SU-DHL-6 (cell line): ENCODE data around the gene PTPN12.
"Not testable (repeated sequence)": the region's sequence is repeated elsewhere in the genome, so short reads cannot be mapped to it uniquely, and the experiment has no call there.

Experiments used
- H2AFZ ChIP-seq: fragments of 200-600 bp; sonication (generic); 2 replicates; pipeline ENCODE4 v1.6.1; 2014; ENCODE audit warnings: low read depth, mild to moderate bottlenecking, moderate library complexity, mixed read lengths, antibody characterized with exemption, low read length; ENCODE audit not compliant: severe bottlenecking
- H3F3A ChIP-seq: fragments of 200-600 bp; shearing (Covaris generic); 2 replicates; pipeline ENCODE4 v1.6.0; 2016; ENCODE audit warnings: antibody characterized with exemption, mild to moderate bottlenecking; ENCODE audit not compliant: insufficient read depth
- H3K27ac ChIP-seq: fragments of 200-600 bp; sonication (generic); 2 replicates; pipeline ENCODE4 v1.5.1; 2016; ENCODE audit warnings: low read depth, mild to moderate bottlenecking, low read length, moderate library complexity, mixed read lengths
- H3K27me3 ChIP-seq: fragments of 200-600 bp; sonication (generic), shearing (Covaris generic); 2 replicates; pipeline ENCODE4 v1.6.0; 2014; ENCODE audit warnings: mild to moderate bottlenecking, low read length
- H3K36me3 ChIP-seq: fragments of 200-600 bp; sonication (generic); 2 replicates; pipeline ENCODE4 v1.6.1; 2014; ENCODE audit warnings: mild to moderate bottlenecking, low read length, mixed read lengths
- H3K4me2 ChIP-seq: fragments of 300-600, 200-600 bp; shearing (Covaris generic), sonication (generic); 2 replicates; pipeline ENCODE4 v1.6.0; 2014; ENCODE audit warnings: low read length, low read depth, mild to moderate bottlenecking; ENCODE audit not compliant: poor library complexity, severe bottlenecking
- H3K4me3 ChIP-seq: fragments of 200-600 bp; sonication (generic); 2 replicates; pipeline ENCODE4 v1.5.1; 2014; ENCODE audit warnings: antibody characterized with exemption, low read length, mild to moderate bottlenecking, mixed read lengths; ENCODE audit not compliant: insufficient read depth, poor library complexity, severe bottlenecking
- H3K79me2 ChIP-seq: fragments of 200-600 bp; sonication (generic); 2 replicates; pipeline ENCODE4 v1.6.1; 2014; ENCODE audit warnings: mild to moderate bottlenecking, low read length, moderate library complexity; ENCODE audit not compliant: insufficient read depth
- H3K9ac ChIP-seq: fragments of 200-600 bp; sonication (generic); 2 replicates; pipeline ENCODE4 v1.7.0; 2014; ENCODE audit warnings: mild to moderate bottlenecking, low read length
- H3K9me2 ChIP-seq: fragments of 200-600 bp; sonication (generic); replicated peaks from 2 replicates; pipeline ENCODE4 v1.6.1; 2014; ENCODE audit warnings: low read length; ENCODE audit not compliant: insufficient read depth
- H3K9me3 ChIP-seq: fragments of 200-600 bp; sonication (generic); 2 replicates; pipeline ENCODE4 v1.6.1; 2014; ENCODE audit warnings: low read length, mixed read lengths; ENCODE audit not compliant: insufficient read depth
- H4K20me1 ChIP-seq: fragments of 200-600 bp; sonication (generic); 2 replicates; pipeline ENCODE4 v1.6.1; 2014; ENCODE audit warnings: low read depth, mild to moderate bottlenecking, antibody characterized with exemption, low read length, moderate library complexity, mixed read lengths
- EZH2phosphoT487 ChIP-seq: fragments of 200-600 bp; sonication (generic), shearing (Covaris generic); conservative IDR thresholded peaks from 2 replicates; pipeline ENCODE4 v1.6.1; 2018; ENCODE audit warnings: mild to moderate bottlenecking, antibody characterized with exemption, low read length, moderate library complexity, mixed read lengths
- TF ChIP-seq, protein P1 (sequence below): fragments of 200-600 bp; sonication (generic); IDR thresholded peaks from one replicate; pipeline ENCODE4 v1.5.1; 2017; ENCODE audit warnings: antibody characterized with exemption, mild to moderate bottlenecking, low read length, moderate library complexity; ENCODE audit not compliant: insufficient read depth, poor library complexity, severe bottlenecking

PTPN12 gene

DNA sequence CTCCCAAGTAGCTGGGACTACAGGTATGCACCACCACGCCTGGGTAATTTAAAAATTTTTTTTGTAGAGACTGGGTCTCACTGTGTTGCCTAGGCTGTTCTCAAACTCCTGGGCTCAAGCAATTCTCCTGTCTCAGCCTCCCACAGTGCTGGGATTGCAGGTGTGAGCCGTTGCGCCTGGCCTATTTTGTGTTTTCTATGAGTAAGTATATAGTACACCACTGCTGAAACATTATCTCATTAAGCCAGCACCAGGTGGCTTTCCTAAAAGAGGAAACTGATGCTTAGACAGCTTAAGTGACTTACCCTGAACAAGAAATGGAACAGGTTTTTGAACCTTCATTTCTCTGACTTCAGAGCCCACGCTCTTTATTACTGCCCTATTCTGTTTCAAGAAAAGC is 7.8 kb upstream of the PTPN12 start:
- H3K4me3 ChIP-seq = no peak overlapping the region

DNA sequence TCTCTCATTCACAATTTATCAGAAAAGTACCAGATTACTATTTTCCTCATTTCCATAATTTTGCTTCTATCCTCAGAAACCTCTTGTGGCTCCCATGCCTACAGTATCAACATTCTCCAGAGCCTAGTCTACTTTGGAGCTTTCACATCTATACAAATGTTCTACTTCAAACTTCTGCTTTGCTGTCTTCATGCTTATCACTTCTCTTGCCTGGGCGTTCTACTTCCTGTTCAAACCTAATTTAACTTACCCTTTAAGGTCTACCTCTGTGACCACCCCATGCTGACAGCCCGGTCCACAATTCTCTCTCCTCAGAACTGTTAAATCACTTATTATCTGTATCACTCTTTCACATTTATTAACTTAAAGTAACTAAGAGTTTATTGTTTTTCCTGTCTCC is 6.1 kb upstream of the PTPN12 start:
- H3K79me2 ChIP-seq = no peaks in the 10 kb centered on the region
- no peaks in the 10 kb centered on the region for H3F3A ChIP-seq
- H3K36me3 ChIP-seq = no peaks in the 10 kb centered on the region
- H3K9me2 ChIP-seq = no peaks in the 10 kb centered on the region
- no peaks in the 10 kb centered on the region for H4K20me1 ChIP-seq
- H2AFZ ChIP-seq = no peak overlapping the region
- no peaks in the 10 kb centered on the region for H3K9me3 ChIP-seq
- no peak for TF ChIP-seq EZH2phosphoT487
- 0 out of 2 replicates have a peak, but pooled peaks cover 3% of the 10 kb centered on the region for H3K27me3 ChIP-seq
- no peak overlapping the region for H3K27ac ChIP-seq
- no peak overlapping the region for H3K4me3 ChIP-seq
- H3K9ac ChIP-seq = no peak overlapping the region
- H3K4me2 ChIP-seq = no peak overlapping the region

More for the DNA sequence above, 7.8 kb upstream of the PTPN12 start:
- TF ChIP-seq, protein P1, sequence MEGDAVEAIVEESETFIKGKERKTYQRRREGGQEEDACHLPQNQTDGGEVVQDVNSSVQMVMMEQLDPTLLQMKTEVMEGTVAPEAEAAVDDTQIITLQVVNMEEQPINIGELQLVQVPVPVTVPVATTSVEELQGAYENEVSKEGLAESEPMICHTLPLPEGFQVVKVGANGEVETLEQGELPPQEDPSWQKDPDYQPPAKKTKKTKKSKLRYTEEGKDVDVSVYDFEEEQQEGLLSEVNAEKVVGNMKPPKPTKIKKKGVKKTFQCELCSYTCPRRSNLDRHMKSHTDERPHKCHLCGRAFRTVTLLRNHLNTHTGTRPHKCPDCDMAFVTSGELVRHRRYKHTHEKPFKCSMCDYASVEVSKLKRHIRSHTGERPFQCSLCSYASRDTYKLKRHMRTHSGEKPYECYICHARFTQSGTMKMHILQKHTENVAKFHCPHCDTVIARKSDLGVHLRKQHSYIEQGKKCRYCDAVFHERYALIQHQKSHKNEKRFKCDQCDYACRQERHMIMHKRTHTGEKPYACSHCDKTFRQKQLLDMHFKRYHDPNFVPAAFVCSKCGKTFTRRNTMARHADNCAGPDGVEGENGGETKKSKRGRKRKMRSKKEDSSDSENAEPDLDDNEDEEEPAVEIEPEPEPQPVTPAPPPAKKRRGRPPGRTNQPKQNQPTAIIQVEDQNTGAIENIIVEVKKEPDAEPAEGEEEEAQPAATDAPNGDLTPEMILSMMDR = no peak
- H3K4me2 ChIP-seq = no peak overlapping the region
- H4K20me1 ChIP-seq = no peaks in the 10 kb centered on the region
- H3K9me2 ChIP-seq = no peaks in the 10 kb centered on the region
- no peaks in the 10 kb centered on the region for H3K79me2 ChIP-seq
- no peaks in the 10 kb centered on the region for H3K36me3 ChIP-seq
- no peak overlapping the region for H2AFZ ChIP-seq
- no peaks in the 10 kb centered on the region for H3K9me3 ChIP-seq
- H3F3A ChIP-seq = no peaks in the 10 kb centered on the region
- H3K27ac ChIP-seq = no peak overlapping the region
- no peak overlapping the region for H3K9ac ChIP-seq
- 0 out of 2 replicates have a peak, but pooled peaks cover 3% of the 10 kb centered on the region for H3K27me3 ChIP-seq

DNA sequence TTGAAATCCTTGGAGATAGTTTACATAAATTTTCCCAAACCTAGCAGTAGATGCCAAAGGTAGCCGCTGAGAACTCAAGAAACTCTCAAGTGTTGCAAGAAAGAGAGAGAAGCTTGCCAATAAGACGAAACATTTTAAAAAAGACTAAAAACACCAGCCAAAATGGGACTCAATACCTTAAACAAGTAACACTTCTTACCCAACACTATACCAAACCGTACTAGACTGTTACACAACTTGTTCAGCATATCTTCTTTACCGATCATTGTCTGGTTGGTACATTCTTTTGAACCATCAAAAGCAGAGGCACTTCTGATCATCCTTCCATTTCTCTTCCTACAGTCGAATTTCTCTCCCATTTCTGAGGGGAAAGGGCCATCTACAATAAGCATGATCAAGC is 4.8 kb upstream of the PTPN12 start:
- H3K27ac ChIP-seq = no peak overlapping the region
- no peaks in the 10 kb centered on the region for H3F3A ChIP-seq
- no peaks in the 10 kb centered on the region for H3K9me2 ChIP-seq
- no peaks in the 10 kb centered on the region for H4K20me1 ChIP-seq
- H3K9me3 ChIP-seq = no peaks in the 10 kb centered on the region
- H2AFZ ChIP-seq = no peak overlapping the region
- H3K36me3 ChIP-seq = no peaks in the 10 kb centered on the region
- H3K79me2 ChIP-seq = no peaks in the 10 kb centered on the region
- no peak overlapping the region for H3K4me3 ChIP-seq
- TF ChIP-seq EZH2phosphoT487 = no peak
- TF ChIP-seq, protein P1 = no peak
- no peak overlapping the region for H3K9ac ChIP-seq
- 0 out of 2 replicates have a peak, but pooled peaks cover 1% of the 10 kb centered on the region for H3K27me3 ChIP-seq
- H3K4me2 ChIP-seq = no peak overlapping the region

DNA sequence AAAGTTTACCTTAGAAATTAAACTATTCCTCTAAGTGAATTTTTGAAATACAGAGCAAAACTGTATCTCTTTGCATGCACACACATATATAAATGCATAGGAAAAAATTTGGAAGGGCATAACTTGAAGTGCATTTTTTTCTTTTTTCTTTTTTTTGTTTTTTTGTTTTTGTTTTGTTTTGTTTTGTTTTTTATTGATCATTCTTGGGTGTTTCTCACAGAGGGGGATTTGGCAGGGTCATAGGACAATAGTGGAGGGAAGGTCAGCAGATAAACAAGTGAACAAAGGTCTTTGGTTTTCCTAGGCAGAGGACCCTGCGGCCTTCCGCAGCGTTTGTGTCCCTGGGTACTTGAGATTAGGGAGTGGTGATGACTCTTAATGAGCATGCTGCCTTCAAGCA is 4.4 kb upstream of the PTPN12 start:
- not testable (repeated sequence) for H4K20me1 ChIP-seq, H3K79me2 ChIP-seq, H3K27ac ChIP-seq, H3K9me3 ChIP-seq, H3K9ac ChIP-seq, H3K9me2 ChIP-seq, H3K4me2 ChIP-seq, H2AFZ ChIP-seq, H3F3A ChIP-seq, H3K36me3 ChIP-seq, H3K27me3 ChIP-seq, H3K4me3 ChIP-seq

DNA sequence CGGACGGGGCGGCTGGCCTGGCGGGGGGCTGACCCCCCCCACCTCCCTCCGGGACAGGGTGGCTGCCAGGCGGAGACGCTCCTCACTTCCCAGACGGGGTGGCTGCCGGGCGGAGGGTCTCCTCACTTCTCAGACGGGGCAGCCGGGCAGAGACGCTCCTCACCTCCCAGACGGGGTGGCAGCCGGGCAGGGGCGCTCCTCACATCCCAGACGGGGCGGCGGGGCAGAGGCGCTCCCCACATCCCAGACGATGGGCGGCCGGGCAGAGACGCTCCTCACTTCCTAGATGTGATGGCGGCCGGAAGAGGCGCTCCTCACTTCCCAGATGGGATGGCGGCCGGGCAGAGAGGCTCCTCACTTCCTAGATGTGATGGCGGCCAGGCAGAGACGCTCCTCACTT is 3.0 kb upstream of the PTPN12 start:
- not testable (repeated sequence) for H4K20me1 ChIP-seq, H3K79me2 ChIP-seq

More for the DNA sequence above, 3.0 kb upstream of the PTPN12 start:
- H3K9me3 ChIP-seq, H3K36me3 ChIP-seq, H3K27me3 ChIP-seq, H3K9ac ChIP-seq, H3K27ac ChIP-seq, H3K4me2 ChIP-seq, H3K9me2 ChIP-seq, H3F3A ChIP-seq, H3K4me3 ChIP-seq, H2AFZ ChIP-seq: not testable (repeated sequence)
